ENCODE data around the gene ITM2C.

DNA sequence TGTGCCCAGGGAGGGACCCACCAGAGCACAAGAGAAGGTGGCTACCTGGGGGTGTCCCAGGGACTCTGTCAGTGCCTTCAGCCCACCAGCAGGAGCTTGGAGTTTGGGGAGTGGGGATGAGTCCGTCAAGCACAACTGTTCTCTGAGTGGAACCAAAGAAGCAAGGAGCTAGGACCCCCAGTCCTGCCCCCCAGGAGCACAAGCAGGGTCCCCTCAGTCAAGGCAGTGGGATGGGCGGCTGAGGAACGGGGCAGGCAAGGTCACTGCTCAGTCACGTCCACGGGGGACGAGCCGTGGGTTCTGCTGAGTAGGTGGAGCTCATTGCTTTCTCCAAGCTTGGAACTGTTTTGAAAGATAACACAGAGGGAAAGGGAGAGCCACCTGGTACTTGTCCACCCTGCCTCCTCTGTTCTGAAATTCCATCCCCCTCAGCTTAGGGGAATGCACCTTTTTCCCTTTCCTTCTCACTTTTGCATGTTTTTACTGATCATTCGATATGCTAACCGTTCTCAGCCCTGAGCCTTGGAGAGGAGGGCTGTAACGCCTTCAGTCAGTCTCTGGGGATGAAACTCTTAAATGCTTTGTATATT lies 14.0 kb downstream of the ITM2C start:
- TF ChIP-seq POLR2A (IDR thresholded peaks at IDR 0.05; ENCODE audit: low read length) (no peak), GATA1 (IDR thresholded peaks at IDR 0.05; ENCODE audit: low read depth, low read length) (no peak)

Measured in erythroblast (primary cell).